CD14-positive monocyte (primary cell): ENCODE measurements around the gene SKIC3. TPM values are rescaled to one million over a fixed set of nuclear protein-coding genes. Genes with fewer than 3 reads are reported as not detected.

Experiments
- DNase-seq, 3 donors: peaks; one replicate each; pipeline ENCODE4 v3.0.0-alpha.2; 2011 to 2022
- H2AFZ ChIP-seq: 2 replicates; pipeline ENCODE4 v1.6.0; 2012; ENCODE audit warnings: mild to moderate bottlenecking, low read depth, low read length, inconsistent platforms; ENCODE audit not compliant: insufficient read depth, poor library complexity, severe bottlenecking
- H3K27ac ChIP-seq, 2 donors: 1 replicate in 1 of 2; 2 replicates in 1 of 2; pipeline ENCODE4 v1.5.1; 2012 to 2013; ENCODE audit warnings: low read length in 2 of 2, control low read depth in 1 of 2, inconsistent platforms in 1 of 2, low read depth in 1 of 2, mild to moderate bottlenecking in 1 of 2
- H3K27me3 ChIP-seq, 2 donors: one replicate each; pipeline versions ENCODE4 v1.6.0 to v1.6.1; 2011 to 2013; ENCODE audit warnings: low read length in 2 of 2; ENCODE audit not compliant: control insufficient read depth in 2 of 2, insufficient read depth in 2 of 2
- H3K36me3 ChIP-seq, 2 donors: replicated peaks in 1 of 2; 1 replicate in 1 of 2; 2 replicates in 1 of 2; pipeline versions ENCODE4 v1.5.1 to v1.6.1; 2012 to 2013; ENCODE audit warnings: low read length in 2 of 2, control low read depth in 1 of 2, inconsistent platforms in 1 of 2, mild to moderate bottlenecking in 1 of 2; ENCODE audit not compliant: insufficient read depth in 2 of 2, control insufficient read depth in 1 of 2
- H3K4me1 ChIP-seq, 2 donors: 1 replicate in 1 of 2; 2 replicates in 1 of 2; pipeline versions ENCODE4 v1.5.1 to v1.6.1; 2012 to 2013; ENCODE audit warnings: low read length in 2 of 2, control low read depth in 1 of 2, inconsistent platforms in 1 of 2, mild to moderate bottlenecking in 1 of 2, moderate library complexity in 1 of 2; ENCODE audit not compliant: insufficient read depth in 2 of 2, control insufficient read depth in 1 of 2
- H3K4me2 ChIP-seq: replicated peaks from 2 replicates; pipeline ENCODE3; 2012; ENCODE audit warnings: low read length, moderate library complexity, mild to moderate bottlenecking; ENCODE audit not compliant: poor library complexity, severe bottlenecking; ENCODE audit errors: extremely low read depth
- H3K4me3 ChIP-seq, 3 experiments: fragments of 200-600 bp in 1 of 3; sonication (generic) in 1 of 3; replicated peaks in 1 of 3; 1 replicate in 2 of 3; 2 replicates in 1 of 3; pipeline ENCODE4 v1.5.1; 2011 to 2013; ENCODE audit warnings: low read length in 3 of 3, mild to moderate bottlenecking in 3 of 3, control low read depth in 2 of 3, low read depth in 2 of 3, inconsistent platforms in 1 of 3, moderate library complexity in 1 of 3
- H3K79me2 ChIP-seq: 2 replicates; pipeline ENCODE4 v1.6.0; 2012; ENCODE audit warnings: mild to moderate bottlenecking, control low read depth, inconsistent platforms, low read length, moderate library complexity; ENCODE audit not compliant: insufficient read depth
- H3K9ac ChIP-seq: 2 replicates; pipeline ENCODE4 v1.6.0; 2017; ENCODE audit warnings: low read length, mild to moderate bottlenecking; ENCODE audit not compliant: insufficient read depth, poor library complexity, severe bottlenecking
- H3K9me3 ChIP-seq, 2 donors: replicated peaks in 1 of 2; 1 replicate in 1 of 2; 2 replicates in 1 of 2; pipeline versions ENCODE4 v1.5.1 to v1.6.1; 2012 to 2013; ENCODE audit warnings: low read length in 2 of 2, control low read depth in 1 of 2; ENCODE audit not compliant: control insufficient read depth in 1 of 2, insufficient read depth in 1 of 2
- H4K20me1 ChIP-seq: 2 replicates; pipeline ENCODE4 v1.6.0; 2012; ENCODE audit warnings: mild to moderate bottlenecking, low read length, control low read depth, moderate library complexity; ENCODE audit not compliant: insufficient read depth
- H3K27ac Mint-ChIP-seq, 7 donors: one replicate each; pipeline ENCODE4 v1.8.0; 2020; ENCODE audit warnings: mild to moderate bottlenecking in 7 of 7, mixed read lengths in 7 of 7, moderate library complexity in 6 of 7, inconsistent platforms in 2 of 7
- H3K27me3 Mint-ChIP-seq, 3 donors: one replicate each; pipeline ENCODE4 v1.8.0; 2021 to 2022; ENCODE audit warnings: low read depth in 3 of 3, mild to moderate bottlenecking in 3 of 3, mixed read lengths in 3 of 3, moderate library complexity in 3 of 3, inconsistent platforms in 1 of 3
- H3K36me3 Mint-ChIP-seq, 2 donors: one replicate each; pipeline ENCODE4 v1.8.0; 2020; ENCODE audit warnings: mixed read lengths in 2 of 2, inconsistent platforms in 1 of 2, mild to moderate bottlenecking in 1 of 2
- H3K4me1 Mint-ChIP-seq: one replicate; pipeline ENCODE4 v1.8.0; 2020; ENCODE audit warnings: mild to moderate bottlenecking, mixed read lengths
- H3K4me3 Mint-ChIP-seq, 2 donors: one replicate each; pipeline ENCODE4 v1.8.0; 2020; ENCODE audit warnings: mild to moderate bottlenecking in 2 of 2, mixed read lengths in 2 of 2, moderate library complexity in 1 of 2
- H3K9me3 Mint-ChIP-seq, 7 donors: one replicate each; pipeline ENCODE4 v1.8.0; 2020 to 2022; ENCODE audit warnings: mixed read lengths in 7 of 7, mild to moderate bottlenecking in 6 of 7, moderate library complexity in 6 of 7, inconsistent platforms in 2 of 7
- WGBS: methylation state at CpG from one replicate; pipeline ENCODE4 v1.1.5; 2013; ENCODE audit warnings: missing lambda C conversion rate; ENCODE audit not compliant: insufficient coverage; 5-methylcytosine and 5-hydroxymethylcytosine counted together
- intact Hi-C, 2 donors: fragments of 100-400 bp; cut with micrococcal nuclease; formaldehyde crosslinking; loops; one replicate each; pipeline versions ENCODE4 v1.15.0 to v1.15.1; 2023
- polyA plus RNA-seq, 3 donors: library from polyadenylated mRNA; depleted of rRNA in 1 of 3; unstranded in 2 of 3; stranded (reverse) in 1 of 3; fragments of 300-500 nt in 2 of 3; fragments of >200 nt in 1 of 3; fragmentation: Illumina TruSeq in 2 of 3; gene quantifications; 1 replicate in 2 of 3; 2 replicates in 1 of 3; pipeline ENCODE4 v1.2.3, GENCODE V29; 2012 to 2021
- TF ChIP-seq, protein P1 (sequence below): fragments of 200-600 bp; IDR thresholded peaks from one replicate; pipeline ENCODE4 v1.8.0; 2022; ENCODE audit warnings: antibody characterized with exemption, mild to moderate bottlenecking

SKIC3 gene
- polyA plus RNA-seq, 3 donors = 13.7 to 24.6 (median 17.6) TPM

GRCh38 chr5:95533106-95533505, 21.7 kb downstream of the SKIC3 start:
- no peaks in the 10 kb centered on the region for H3K27me3 ChIP-seq
- no peak overlapping the region for H3K4me3 ChIP-seq
- H3K4me1 Mint-ChIP-seq = no peaks in the 10 kb centered on the region
- no peak overlapping the region for H3K4me2 ChIP-seq
- TF ChIP-seq, protein P1, sequence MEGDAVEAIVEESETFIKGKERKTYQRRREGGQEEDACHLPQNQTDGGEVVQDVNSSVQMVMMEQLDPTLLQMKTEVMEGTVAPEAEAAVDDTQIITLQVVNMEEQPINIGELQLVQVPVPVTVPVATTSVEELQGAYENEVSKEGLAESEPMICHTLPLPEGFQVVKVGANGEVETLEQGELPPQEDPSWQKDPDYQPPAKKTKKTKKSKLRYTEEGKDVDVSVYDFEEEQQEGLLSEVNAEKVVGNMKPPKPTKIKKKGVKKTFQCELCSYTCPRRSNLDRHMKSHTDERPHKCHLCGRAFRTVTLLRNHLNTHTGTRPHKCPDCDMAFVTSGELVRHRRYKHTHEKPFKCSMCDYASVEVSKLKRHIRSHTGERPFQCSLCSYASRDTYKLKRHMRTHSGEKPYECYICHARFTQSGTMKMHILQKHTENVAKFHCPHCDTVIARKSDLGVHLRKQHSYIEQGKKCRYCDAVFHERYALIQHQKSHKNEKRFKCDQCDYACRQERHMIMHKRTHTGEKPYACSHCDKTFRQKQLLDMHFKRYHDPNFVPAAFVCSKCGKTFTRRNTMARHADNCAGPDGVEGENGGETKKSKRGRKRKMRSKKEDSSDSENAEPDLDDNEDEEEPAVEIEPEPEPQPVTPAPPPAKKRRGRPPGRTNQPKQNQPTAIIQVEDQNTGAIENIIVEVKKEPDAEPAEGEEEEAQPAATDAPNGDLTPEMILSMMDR = no peak
- WGBS = 100% methylated on average over 1 of the region's 2 CpGs
- no peak overlapping the region for H3K9ac ChIP-seq
- no peaks in the 10 kb centered on the region for H4K20me1 ChIP-seq
- no peaks in the 10 kb centered on the region for H3K9me3 Mint-ChIP-seq
- no peaks in the 10 kb centered on the region for H3K27me3 Mint-ChIP-seq
- peaks cover 70 to 84% of the 10 kb centered on the region in 2 donors for H3K36me3 Mint-ChIP-seq
- no peak overlapping the region for H3K4me3 Mint-ChIP-seq
- no peak overlapping the region for H3K27ac Mint-ChIP-seq
- H3K27ac ChIP-seq = no peak overlapping the region
- intact Hi-C loops = no loop called here
- H3K9me3 ChIP-seq = no peaks in the 10 kb centered on the region
- no peak for DNase-seq
- no peaks in the 10 kb centered on the region for H3K79me2 ChIP-seq
- no peak overlapping the region for H2AFZ ChIP-seq
- H3K4me1 ChIP-seq = no peaks in the 10 kb centered on the region
- peaks cover 63 to 95% of the 10 kb centered on the region in 2 donors for H3K36me3 ChIP-seq

DNA sequence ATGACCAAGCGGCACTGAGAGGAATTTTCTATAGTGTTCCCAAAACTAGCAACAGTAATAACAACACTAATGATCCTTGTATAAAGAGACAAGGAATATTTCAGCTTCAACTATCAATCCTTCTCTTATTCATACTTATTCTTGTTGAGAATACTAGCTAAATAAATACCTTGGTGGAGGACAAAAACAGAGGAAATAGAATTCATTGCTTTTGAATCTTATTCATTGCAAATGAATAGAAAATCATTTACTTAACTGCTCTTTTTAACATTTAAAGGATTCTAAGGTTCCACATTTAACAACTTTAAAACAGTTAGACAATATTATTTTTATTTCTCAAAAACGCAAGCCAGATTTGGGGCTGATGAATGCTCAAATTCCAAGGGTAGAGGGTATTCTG, 22.4 kb downstream of the SKIC3 start:
- DNase-seq = no peak
- H3K4me1 Mint-ChIP-seq = no peaks in the 10 kb centered on the region
- no peak overlapping the region for H3K4me3 Mint-ChIP-seq
- H3K27ac Mint-ChIP-seq = no peak overlapping the region
- Histone ChIP-seq H3K27ac (no peak overlapping the region), H3K4me1 (no peaks in the 10 kb centered on the region), H3K9ac (no peak overlapping the region), H3K27me3 (no peaks in the 10 kb centered on the region), H3K4me2 (no peak overlapping the region), H2AFZ (no peak overlapping the region), H3K36me3 (peaks cover 65 to 98% of the 10 kb centered on the region in 2 donors), H3K4me3 (no peak overlapping the region), H3K9me3 (no peaks in the 10 kb centered on the region), H3K79me2 (no peaks in the 10 kb centered on the region), H4K20me1 (no peaks in the 10 kb centered on the region)
- intact Hi-C loops = no loop called here
- no peaks in the 10 kb centered on the region for H3K27me3 Mint-ChIP-seq
- H3K36me3 Mint-ChIP-seq = peaks cover 76 to 91% of the 10 kb centered on the region in 2 donors
- TF ChIP-seq, protein P1 = no peak
- no peaks in the 10 kb centered on the region for H3K9me3 Mint-ChIP-seq
- no CpG with 5 or more reads among the region's 2 CpGs for WGBS
